GM18507 (cell line): ENCODE results near the gene LHFPL6.
A peak's percentile ranks its signal among the peaks of the same experiment; 100 is the strongest.

Experiments
- DNase-seq: peaks from one replicate; pipeline ENCODE4 v3.0.0; 2011; ENCODE audit warnings: low read depth; ENCODE audit not compliant: insufficient read length; ENCODE audit errors: extremely low spot score
- FAIRE-seq: peaks from 2 replicates; lab custom pipeline; 2011; peaks lifted over from hg19 to GRCh38; lab: Jason Lieb, UNC

LHFPL6 gene

GRCh38 chr13:39602614-39603366, at the start of gene LHFPL6:
Gene LHFPL6, minus strand, starts transcription at chr13:39603193.
- DNase-seq (peak; percentile 38), FAIRE-seq (no peak)

GRCh38 chr13:39646122-39646521, 43.1 kb upstream of the LHFPL6 start:
- DNase-seq (no peak), FAIRE-seq (no peak)

- FAIRE-seq = no peak
- no peak for DNase-seq
Observed at GRCh38 chr13:39641645-39642044, 38.7 kb upstream of the LHFPL6 start.

GRCh38 chr13:39637890-39638289, 34.9 kb upstream of the LHFPL6 start:
- DNase-seq (no peak), FAIRE-seq (no peak)

- FAIRE-seq = no peak
- DNase-seq = no peak
Observed at GRCh38 chr13:39635564-39635963, 32.6 kb upstream of the LHFPL6 start.

- FAIRE-seq (no peak), DNase-seq (no peak)
Observed at GRCh38 chr13:39632994-39633393, 30.0 kb upstream of the LHFPL6 start.

- DNase-seq (no peak), FAIRE-seq (no peak)
Observed at GRCh38 chr13:39631307-39631706, 28.3 kb upstream of the LHFPL6 start.

- no peak for DNase-seq
- no peak for FAIRE-seq
Observed at GRCh38 chr13:39623466-39623865, 20.5 kb upstream of the LHFPL6 start.

- DNase-seq = no peak
- no peak for FAIRE-seq
Observed at GRCh38 chr13:39618561-39618960, 15.6 kb upstream of the LHFPL6 start.

GRCh38 chr13:39616087-39616694, 13.2 kb upstream of the LHFPL6 start:
- DNase-seq (peak; percentile 39), FAIRE-seq (peak; percentile 79)

GRCh38 chr13:39612023-39612637, 9.1 kb upstream of the LHFPL6 start:
- FAIRE-seq = peak; percentile 59

GRCh38 chr13:39607876-39608275, 4.9 kb upstream of the LHFPL6 start:
- DNase-seq (no peak), FAIRE-seq (no peak)

More at GRCh38 chr13:39612023-39612637, 9.1 kb upstream of the LHFPL6 start:
- DNase-seq = no peak

- DNase-seq (no peak), FAIRE-seq (no peak)
Observed at GRCh38 chr13:39605677-39606320, 2.8 kb upstream of the LHFPL6 start.

GRCh38 chr13:39604756-39605155, 1.8 kb upstream of the LHFPL6 start:
- FAIRE-seq = no peak

GRCh38 chr13:39603424-39603947, 493 bp upstream of the LHFPL6 start:
- DNase-seq = no peak
- peak; percentile 73 for FAIRE-seq

More at GRCh38 chr13:39604756-39605155, 1.8 kb upstream of the LHFPL6 start:
- DNase-seq = no peak

- FAIRE-seq (no peak), DNase-seq (no peak)
Observed at GRCh38 chr13:39602277-39602613, 748 bp downstream of the LHFPL6 start.

GRCh38 chr13:39601636-39602035, 1.4 kb downstream of the LHFPL6 start:
- FAIRE-seq = no peak
- DNase-seq = no peak

GRCh38 chr13:39600766-39601165, 2.2 kb downstream of the LHFPL6 start:
- no peak for DNase-seq
- no peak for FAIRE-seq

GRCh38 chr13:39599842-39600241, 3.2 kb downstream of the LHFPL6 start:
- no peak for FAIRE-seq
- no peak for DNase-seq

GRCh38 chr13:39599012-39599411, 4.0 kb downstream of the LHFPL6 start:
- DNase-seq = no peak
- FAIRE-seq = no peak
